Measurements from ENCODE around the gene GEMIN4.
"Not testable (repeated sequence)": the region's sequence is repeated elsewhere in the genome, so short reads cannot be mapped to it uniquely, and the experiment has no call there.

Gene GEMIN4

DNA sequence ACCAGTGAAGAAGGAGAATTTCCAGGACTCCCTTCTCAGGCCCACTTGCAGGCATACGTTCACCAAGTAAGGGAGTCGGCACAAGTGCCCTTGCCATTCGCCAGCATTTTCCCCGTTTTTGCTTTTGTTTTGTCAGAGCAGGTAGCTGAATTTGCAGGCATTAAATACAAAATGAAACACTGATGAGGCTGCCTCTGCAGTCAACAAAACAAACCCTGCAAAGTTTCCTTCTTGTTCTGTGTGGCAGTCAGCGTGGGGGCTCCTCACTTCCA lies 22.2 kb upstream of the GEMIN4 start:
- no peak for DNase-seq

DNA sequence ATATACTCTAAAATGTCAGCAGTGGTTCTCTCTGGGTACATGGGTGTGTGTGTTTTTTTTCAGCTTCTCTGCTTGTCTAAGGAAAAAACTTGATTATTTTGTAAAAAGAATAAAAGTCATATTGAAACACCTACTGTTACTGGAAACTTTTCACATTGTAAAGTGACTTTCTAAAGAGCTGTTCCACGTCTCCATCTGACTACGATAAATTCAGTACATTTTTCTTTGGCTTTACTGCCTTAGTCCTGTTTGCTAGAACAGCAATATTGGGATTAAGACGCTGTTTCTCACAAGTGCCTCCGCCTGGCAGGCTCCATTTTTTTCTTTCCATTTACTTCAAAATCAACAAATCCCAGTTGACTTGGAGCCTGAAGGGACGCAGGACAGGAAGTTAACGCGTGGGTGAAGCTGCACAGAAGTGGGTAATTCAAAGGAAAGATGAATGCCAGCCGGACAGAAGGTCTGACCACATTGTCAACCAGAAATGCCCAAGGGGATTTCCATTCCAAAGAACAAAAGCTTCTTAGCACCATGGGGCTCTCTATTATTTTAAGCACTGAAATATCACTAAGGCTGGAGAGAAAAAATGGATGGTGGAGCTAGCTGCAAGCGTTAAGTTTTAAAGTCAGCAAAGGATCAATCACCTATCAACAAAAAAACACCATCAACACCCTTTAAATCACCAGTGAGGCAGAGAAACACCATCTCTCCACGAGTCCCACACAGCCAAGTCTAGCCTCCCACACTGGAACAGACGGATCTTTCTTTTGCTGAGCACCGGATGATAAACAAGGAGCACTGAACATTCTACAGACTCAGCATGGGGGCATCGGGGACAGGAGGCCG lies 21.6 kb upstream of the GEMIN4 start:
- DNase-seq = no peak

- DNase-seq = no peak
These were observed 21.0 kb upstream of the GEMIN4 start for GRCh38 chr17:773016-773415.

- no peak for DNase-seq
These were observed 15.0 kb upstream of the GEMIN4 start for GRCh38 chr17:767076-767475.

DNA sequence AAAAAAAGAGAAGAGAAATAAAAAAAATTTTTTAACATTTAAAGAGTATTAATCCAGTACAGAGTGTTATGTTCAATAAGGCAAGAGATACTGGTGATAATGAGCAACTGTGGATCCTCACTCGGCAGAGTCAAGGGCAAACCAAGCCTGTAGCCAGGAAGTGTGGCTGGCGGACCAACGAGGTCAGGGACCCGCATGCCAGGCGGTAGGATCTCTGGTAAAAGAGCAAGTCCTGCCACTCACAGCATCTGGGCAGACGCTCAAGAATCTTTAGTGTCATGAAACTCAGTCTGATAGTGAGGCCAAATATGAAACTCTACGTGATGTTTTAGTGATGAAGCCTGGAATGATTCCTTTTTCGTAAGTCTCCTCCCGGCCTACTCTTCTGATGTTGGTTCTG lies 8.3 kb upstream of the GEMIN4 start:
- DNase-seq = no peak

- DNase-seq = no peak
These were observed 7.9 kb upstream of the GEMIN4 start for GRCh38 chr17:759964-760363.

GRCh38 chr17:756010-756567 lies 4.0 kb upstream of the GEMIN4 start:
- not testable (repeated sequence) for DNase-seq

GRCh38 chr17:755319-755961 lies 3.4 kb upstream of the GEMIN4 start:
- not testable (repeated sequence) for DNase-seq

DNA sequence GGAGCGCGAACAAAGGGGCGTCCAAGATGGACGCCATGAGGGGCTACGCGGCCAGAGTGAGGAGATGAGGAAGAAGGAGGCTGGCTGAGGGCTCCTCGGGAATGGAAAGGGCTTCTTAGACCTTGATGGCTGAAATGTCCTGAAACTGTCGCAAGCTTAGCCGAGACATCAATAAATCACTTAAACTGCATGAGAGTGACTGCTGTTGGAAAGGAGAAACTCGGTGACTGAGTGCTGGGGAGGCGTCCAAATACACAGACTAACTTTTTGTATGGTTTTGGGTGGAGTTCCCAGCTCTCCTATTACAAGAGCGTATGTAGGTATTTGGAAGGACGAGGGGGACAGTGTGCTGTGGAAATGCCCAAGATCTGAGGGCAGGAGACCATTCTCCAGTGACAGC lies 1.4 kb upstream of the GEMIN4 start:
- no peak for DNase-seq

- no peak for DNase-seq
These were observed 656 bp upstream of the GEMIN4 start for GRCh38 chr17:752620-753219.

DNA sequence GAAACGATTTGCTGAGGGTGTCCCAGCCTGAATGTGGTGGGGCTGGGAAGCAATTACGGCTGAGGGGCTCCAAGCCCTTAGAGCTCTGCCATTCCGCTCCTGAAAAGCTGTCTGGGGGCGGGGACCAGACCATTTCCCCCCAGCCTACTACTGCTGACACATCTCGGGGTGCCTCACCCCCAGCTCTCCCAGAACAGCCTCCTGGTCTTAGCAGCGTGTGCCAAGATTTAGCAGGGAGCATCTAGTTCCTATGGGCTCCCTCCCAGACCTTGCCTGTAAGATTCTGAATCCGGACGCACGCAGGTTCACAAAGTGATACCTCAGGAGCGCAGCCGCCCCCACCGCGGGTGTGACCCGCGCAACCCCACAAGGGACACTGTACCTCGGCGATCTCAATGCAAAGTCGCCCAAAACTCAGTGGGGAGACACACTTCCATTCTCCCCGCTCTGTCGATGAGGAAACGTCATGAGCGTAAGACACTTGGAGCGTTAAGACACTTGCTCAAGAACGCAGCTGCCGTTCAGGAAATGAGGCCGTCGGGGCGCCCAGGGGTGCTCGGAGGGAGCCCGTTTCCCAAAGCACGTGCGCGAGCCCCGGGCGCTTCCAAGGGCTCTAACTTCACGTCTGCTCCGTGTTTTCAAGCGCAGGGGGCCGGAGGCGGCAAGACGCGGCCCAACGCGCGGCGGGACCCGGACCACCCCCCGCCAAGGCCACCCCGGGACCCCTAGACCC lies 629 bp downstream of the GEMIN4 start:
- no peak for DNase-seq

DNA sequence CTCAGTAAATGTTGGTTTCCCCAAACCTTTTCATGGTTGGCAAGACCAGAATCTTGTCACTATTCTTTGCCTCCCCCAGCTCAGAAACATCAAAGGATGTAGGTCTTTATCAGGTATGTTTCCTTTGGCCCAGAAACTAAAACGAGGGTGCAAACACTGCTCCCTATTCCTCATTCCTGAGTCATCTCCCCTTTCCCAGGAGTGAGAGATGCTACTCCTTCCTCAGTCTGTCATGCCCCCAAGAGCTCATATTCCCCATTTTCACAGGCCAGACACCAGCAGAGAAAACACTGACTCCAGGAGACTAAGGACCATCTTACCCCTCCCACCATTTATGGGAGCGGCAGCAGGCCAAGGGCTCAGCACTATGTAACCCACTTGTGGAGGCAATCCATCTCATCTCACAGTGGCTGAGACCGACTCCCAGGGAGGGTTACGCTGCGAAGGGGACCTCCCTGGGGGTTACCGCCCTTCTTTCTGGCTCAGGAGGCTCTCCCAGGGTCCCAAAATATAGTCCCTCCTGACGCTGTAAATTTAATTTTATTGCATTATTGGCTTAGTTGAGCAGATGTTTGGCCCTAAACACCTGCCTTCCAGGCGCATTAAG lies 1.5 kb downstream of the GEMIN4 start:
- no peak for DNase-seq

GRCh38 chr17:749359-749758 lies 2.7 kb downstream of the GEMIN4 start:
- not testable (repeated sequence) for DNase-seq

DNA sequence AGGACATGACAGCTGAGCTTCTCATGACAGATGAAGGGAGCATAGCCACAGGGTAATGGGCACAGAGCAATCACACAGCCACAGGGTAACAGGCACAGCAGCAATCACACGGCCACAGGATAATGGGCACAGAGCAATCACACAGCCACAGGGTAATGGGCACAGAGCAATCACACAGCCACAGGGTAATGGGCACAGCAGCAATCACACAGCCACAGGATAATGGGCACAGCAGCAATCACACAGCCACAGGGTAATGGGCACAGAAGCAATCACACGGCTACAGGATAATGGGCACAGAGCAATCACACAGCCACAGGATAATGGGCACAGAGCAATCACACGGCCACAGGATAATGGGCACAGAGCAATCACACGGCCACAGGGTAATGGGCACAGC lies 3.5 kb downstream of the GEMIN4 start:
- DNase-seq = not testable (repeated sequence)

GRCh38 chr17:746783-747629 lies 5.1 kb downstream of the GEMIN4 start:
- DNase-seq = no peak

- DNase-seq = no peak
These were observed 5.9 kb downstream of the GEMIN4 start for GRCh38 chr17:746181-746580.

- DNase-seq = no peak
These were observed 6.7 kb downstream of the GEMIN4 start for GRCh38 chr17:745406-745805.

- DNase-seq = no peak
These were observed 7.1 kb downstream of the GEMIN4 start for GRCh38 chr17:744937-745336.

- no peak for DNase-seq
These were observed 8.9 kb downstream of the GEMIN4 start for GRCh38 chr17:743139-743538.

- no peak for DNase-seq
These were observed 9.8 kb downstream of the GEMIN4 start for GRCh38 chr17:742147-742793.

- no peak for DNase-seq
These were observed 11.6 kb downstream of the GEMIN4 start for GRCh38 chr17:740240-741017.
